ENCODE results near the gene SLC9A8.
"Not testable (repeated sequence)": the region's sequence is repeated elsewhere in the genome, so short reads cannot be mapped to it uniquely, and the experiment has no call there.

Gene SLC9A8

DNA sequence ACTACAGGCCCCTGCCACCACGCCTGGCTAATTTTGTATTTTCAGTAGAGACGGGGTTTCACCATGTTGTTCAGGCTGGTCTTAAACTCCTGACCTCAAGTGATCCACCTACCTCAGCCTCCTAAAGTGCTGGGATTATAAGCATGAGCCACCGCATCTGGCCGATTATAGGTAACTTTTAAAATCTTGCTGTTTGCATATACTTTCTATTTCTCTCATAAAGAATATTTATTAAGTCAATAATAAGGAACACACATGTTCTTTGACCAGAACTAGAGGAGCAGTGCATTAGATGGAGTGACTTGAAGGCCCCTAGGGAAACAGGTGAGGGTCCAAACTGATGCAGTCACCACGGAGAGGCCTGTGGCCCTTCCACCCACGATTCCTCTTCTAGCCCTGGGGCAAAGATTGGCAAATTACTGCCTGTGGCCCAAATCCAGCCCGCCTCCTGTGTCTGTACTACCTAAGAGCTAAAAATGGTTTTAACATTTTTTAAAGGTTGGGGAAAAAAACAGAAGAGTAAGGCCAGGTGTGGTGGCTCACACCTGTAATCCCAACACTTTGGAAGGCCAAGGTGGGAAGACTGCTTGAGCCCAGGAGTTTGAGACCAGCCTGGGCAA, 83.0 kb downstream of the SLC9A8 start:
- not testable (repeated sequence) for DNase-seq (ENCODE audit: low spot score)

DNA sequence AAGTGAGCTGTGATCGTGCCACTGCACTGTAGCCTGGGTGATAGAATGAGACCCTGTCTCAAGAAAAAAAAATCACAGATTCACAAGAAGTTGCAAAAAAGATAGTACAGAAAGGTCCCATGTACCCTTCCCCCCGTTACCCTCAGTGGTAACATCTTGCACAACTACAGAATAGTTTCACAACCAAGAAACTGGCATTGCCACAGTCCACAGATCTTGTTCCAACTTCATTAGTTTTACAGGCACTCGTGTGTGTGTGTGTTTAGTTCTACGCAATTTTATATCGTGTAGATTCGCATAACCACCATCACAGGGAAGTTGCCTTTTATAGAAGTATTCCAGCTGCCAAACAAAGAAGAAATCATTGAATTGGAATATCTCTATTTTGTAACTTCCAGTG, 83.6 kb downstream of the SLC9A8 start:
- no peak for DNase-seq (ENCODE audit: low spot score)

DNA sequence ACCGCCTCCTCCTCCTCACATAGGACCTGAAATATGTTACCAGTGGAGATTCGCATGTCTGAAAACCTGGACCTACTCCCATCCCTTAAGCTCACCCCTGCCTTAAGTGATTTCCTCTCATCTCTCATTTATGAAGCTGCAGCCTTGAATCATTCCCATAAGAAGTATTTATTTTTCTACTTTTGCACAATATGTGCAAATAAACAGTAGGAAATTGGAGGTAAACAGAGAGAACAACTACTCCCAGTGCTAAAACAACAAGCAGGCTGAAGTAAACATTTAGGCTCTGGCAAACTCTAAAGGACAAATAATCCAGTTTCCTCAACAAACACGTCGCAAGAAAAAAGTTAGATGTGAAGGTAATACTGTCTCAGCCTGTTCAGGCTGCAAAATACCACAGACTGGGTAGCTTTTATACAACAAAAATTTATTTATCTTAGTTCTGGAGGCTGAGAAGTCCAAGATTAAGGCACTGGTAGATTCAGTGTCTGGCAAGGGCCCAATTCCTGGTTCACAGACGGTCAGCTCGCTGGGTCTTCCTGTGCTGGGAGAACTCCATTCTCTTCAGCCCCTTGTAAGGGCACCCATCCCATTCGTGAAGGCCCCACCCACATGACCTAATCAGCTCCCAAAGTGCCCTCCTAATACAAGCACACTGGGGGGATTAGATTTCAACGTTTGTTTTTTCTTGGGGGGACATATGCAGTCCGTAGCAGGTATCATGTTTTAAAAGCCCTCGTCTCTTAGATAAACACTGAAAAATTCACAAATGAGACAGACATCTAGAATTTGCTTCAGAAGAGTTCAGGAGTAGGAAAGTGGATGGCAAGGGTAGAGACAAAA, 87.1 kb downstream of the SLC9A8 start:
- no peak for DNase-seq (ENCODE audit: low spot score)

DNA sequence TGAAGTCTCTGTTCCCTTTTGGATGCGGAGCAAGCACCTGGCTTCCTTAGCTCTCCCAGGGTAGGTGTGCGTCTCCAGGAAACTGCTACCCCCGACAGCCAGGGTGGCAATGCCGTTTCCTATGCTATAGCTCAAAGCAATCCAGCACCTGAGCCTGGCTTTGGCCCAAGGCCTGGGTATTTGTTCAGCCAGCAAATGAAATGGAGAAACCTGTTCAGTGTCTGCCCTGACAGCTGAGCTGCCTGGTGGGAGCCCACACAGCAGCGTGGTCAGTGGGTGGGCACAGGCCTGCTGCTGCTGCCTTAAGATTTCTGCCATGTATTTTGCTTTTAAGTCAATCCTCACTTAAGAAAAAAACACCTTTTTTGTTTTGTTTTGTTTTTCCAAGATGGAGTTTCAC, 89.0 kb downstream of the SLC9A8 start:
- peak; percentile 9 for DNase-seq (ENCODE audit: low spot score)

DNA sequence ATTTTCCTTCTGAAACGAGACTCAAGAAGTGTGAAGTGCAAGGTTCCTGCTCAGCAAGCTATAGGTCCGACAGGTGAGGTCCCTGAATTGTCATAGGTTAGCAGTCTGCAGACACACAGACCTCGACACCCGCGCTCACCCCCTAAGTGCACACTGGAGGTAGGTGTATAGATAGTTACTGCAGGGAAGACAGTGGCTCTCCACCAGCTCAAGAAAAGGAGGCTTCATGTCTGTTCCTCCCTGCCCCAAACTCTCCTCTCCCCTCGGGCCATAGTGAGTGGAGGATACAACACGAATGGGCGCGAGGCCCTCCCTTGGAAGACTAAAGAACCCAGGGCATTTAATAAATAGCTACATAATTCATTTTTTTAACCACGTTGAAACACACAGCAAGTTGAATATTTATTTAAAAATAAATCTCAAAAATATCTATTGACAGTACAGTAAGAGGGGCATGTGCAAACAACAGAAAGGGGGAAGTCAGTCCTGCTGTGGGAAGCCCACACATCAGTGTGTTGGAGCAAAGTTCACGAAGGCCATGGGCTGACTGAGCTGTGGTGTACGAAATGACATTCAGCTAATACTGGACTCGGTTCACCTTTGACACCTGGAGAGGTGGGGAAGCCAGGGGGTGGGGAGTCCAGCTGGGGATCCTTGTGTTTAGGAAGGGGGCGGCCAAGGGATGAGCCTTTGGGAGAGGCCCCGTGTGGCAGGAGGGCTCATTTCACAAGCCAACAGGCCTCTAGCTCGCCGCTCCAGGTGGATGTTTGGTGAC, 92.0 kb downstream of the SLC9A8 start:
- no peak for DNase-seq (ENCODE audit: low spot score)

DNA sequence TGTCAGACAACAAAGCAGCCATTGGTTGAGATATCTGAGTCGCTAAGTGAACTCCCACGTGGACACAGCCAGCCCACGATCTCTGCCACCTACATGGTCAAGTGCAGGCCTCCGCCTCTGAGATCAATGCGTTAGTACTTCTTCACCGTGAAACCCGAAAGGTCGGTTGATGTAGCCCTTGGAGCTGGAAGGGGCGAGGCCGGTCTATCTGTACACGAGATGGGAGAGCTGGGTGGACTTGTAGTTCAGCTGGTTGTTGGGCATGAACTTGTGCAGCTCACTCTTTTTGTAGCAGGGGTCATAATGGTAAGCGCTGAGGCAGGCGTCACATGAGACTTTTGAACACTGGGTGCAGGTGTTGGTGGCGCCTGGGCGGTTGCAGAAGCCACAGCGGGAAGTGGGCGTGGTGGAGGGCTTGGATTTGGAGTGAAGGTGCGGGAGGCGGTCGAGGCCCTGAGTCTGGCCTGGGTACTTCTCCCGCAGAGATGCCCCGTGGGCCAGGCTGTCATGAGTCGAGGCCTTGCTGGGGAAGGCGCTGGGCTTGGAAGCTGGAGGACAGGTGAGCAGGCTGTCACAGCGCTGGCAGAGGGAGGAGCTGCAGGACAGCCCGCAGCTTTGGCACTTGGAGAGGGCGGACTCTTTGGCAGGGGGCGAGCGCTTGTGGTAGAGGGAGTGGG, 92.9 kb downstream of the SLC9A8 start:
- DNase-seq (ENCODE audit: low spot score), result peak; percentile 14

DNA sequence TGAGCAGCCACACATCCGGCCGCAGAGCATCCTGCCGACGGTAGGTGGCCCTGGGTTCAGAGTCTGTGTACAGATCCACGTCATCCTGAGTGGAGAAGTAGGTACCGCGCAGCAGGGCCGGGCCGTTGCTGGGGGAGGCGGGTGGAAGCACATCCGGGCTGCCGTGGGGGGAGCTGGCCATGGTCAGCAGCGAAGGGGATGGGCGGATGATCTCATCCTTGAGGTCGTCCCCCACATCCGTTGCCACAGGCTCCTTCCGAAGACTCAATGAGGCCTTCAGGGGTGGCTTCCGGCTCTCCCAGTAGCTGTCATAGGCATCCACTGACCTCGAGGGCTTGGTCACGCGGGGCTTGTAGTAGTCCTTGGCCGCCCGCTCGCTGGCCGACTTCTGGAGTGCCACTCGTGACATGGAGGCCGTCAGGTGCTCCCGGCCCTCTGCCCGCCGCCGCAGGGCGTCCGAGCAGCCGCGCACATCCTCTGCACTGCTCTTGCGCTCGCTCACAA, 93.5 kb downstream of the SLC9A8 start:
- DNase-seq (ENCODE audit: low spot score), result peak; percentile 18

DNA sequence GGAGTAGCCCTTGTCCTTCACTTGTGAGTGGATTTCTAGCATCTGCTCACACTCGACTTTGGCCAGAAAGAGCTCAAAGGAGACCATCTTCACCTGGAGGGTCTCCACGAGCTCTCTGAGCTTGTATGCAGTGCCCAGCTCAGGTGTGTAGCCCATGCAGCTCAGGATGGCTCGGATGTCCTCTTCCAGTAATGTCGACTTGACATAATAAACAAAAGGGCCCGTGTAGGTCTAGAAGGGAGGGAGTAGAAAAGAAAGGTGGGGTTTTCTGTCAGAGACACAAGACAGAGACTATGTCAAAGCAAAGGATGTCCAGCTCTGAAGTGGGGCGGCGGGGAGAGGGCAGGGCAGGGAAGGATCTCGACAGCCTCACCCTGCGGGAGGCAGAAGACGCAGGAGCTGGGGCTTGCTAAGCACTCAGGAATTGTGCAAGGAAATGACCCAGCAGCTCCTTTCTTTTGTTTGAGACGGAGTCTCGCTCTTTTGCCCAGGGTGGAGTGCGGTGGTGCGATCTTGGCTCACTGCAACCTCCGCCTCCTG, 94.1 kb downstream of the SLC9A8 start:
- DNase-seq (ENCODE audit: low spot score), result no peak

DNA sequence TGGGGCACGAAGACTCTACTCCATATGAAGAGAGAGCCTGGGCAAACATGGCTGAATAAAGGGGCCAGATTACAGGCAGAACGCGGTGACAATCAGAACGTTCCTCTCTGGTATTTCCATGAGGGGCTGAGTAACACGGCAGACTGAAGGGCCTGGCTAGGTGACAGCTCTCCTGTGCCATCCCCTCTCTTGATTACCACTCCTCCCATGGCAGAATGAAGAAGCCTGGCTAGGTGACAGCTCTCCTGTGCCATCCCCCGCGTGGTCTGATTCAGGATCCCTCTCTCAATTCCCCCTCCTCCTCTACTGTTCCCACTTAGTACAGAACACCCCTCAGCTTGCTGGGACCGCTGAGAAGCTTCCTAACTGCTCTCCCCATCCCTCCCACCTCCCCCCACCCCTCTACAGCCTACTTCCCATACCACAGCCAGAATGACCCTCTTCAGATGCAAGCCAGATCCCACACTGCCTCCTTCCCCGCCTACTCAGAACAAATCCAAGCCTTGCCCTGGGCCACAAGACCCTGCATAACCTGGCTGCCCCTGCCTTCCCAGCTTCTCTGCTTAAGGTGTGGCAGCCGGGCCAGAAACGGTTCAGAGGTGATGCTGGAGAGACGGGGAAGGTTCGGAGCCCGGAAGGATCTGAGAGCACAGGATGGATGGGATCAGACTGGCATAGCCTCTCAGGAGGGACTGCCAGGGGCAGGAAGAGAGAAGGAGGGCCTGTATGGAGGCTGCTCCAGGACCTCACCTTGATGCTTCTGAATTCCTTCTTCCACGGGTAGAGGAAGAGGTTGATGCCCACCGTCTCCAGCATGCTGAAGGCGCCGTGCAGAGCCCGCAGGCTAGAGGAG, 95.0 kb downstream of the SLC9A8 start:
- no peak for DNase-seq (ENCODE audit: low spot score)

DNA sequence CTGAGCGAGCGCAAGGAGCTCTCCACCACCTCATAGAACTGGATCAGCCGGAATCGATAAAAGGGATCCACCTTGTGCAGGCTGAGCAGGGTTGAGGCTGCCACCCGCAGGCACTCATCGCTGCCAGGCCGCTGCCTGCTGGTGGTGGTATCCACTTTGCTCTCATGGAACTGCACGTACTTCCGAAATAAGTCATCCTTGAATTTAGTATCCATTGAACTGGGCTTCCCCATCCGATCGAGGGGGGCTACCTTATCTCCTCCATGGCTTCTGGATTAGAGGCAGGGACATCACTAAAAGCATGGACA, 95.6 kb downstream of the SLC9A8 start:
- DNase-seq (ENCODE audit: low spot score), result no peak

DNA sequence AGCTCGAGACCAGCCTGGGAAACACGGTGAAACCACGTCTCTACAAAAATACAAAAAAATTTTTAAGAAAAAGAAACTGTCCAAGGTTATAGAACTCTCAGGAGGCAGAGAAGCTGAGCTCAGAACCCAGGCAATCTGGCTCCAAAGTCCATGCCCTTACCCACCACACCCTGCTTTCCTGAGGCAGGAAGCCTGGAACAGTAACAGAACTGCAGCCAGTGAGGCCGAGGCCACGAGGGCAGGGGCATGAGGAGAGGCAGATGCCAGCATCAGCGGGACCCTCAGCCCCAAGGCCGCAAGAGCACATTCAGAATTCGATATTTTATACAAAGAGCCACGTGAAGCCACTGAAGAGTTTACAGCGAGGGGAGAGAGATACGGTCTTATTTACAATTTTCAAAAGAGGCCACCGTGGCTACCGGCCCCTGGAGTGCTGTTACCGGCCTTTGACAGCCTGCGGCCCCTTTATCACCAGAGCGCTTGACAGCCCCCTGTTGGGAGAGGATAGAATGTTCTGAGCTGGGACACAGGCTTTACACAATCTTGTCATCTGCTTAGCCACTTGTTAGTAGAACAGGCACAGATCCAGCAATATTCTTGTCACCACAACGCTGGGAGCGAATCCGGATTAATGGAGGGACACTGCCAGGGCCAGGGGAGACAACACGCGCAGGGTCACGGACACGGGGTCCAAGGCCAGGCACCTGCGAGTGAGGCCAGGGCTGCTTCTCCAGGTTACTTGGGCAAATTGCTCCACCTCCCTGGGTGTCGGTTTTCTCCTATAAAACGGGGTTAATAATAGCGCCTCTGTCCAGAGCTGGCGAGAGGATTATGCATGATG, 97.1 kb downstream of the SLC9A8 start:
- no peak for DNase-seq (ENCODE audit: low spot score)

DNA sequence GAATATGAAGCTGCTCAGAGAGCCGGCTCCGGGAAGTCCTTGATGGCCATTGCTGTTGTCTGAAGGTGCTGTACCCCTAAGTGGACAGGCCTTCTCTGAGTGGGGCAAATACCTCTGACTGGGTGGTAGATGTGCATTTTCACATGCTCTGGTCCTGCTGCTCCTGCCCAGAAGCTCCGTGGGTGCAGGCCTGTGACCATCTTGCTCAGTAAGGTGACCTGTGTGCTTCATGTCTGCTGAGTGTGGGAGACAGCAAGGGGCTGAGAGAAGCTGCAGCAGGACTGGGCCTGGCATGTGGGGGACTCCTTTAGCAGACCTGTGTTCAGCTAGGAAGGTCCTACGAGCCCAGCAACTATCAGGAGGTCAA, 97.7 kb downstream of the SLC9A8 start:
- no peak for DNase-seq (ENCODE audit: low spot score)

DNA sequence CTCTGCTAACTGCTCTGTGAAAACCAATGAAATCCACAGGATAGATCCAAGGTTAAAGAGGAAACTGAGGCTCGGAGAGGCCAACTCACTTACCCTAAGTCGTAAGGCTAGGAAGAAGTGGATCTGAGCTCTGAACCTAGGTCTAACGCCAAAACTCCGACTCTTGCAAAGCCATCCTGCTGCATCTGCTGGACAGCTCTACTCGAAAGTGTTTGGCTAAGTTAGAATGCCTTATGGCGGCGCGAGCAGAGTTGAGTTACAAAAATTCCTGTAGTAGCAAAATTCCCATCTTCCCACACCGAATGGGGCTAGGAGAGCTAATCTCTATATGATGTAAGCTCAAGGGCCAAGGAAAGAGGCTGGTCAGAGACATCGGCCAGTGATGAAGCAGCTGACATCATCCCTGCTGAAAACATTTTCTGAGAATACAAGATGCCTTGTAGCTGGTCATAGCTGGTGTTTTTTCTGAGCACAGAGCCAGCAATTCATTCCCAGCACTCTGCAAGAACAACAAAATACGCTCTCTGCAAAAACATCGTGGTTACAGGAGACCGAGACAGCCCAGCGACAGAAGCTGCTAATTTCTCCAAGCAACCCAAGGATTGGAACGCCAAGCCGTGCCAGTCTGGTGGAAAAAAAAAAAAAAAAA, 100.9 kb downstream of the SLC9A8 start:
- no peak for DNase-seq (ENCODE audit: low spot score)

DNA sequence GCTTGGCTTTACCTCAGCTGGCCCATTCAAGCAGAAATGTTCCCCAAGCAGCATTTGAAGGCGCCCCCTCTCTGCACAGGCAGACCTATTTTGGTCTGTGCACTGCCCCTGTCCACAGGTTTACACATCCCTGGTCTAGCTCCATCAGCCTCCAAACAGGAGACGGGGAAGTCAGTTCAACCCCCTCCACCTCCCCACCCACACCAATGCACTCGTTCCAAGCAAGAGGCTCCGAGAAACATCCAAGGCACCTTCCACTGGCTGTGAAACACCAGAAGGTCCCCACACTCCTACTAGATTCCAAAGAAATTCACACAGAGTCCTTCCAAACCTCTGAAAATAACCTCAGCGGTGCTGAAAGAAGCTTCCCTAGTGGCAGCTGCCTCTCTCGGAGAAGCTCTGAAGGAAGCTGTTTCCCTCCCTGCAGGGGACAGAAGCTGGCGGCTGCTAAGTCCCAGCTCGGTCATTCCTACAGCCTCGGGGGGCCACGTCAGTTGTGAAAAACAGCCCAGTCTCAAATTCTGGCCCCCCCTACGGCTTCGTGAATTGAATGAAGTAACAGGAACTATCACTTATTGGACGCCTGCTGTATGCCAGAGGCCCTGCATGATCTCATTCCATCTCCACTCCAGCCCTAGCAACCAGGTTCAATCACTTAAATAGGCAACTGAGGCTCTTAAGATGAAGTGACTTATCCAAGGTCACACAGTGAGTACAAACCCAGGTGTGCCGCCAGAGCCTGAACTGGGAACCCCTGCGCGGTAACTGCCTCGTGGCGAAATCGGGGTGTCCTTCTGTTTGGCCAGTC, 101.9 kb downstream of the SLC9A8 start:
- no peak for DNase-seq (ENCODE audit: low spot score)

DNA sequence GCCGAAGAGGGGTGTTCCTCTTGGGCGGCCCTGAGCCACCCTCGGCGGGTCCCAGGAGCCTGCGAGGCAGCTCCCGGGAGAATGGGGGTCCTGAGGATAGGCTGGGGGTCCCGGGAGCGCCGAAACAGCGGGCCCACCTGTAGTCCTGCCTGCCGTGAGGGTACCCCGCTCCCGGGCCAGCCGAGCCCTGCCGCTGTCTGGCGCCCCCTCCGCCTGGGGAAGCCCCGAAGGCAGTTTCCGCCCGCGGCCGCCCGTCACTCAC, 102.4 kb downstream of the SLC9A8 start:
- no peak for DNase-seq (ENCODE audit: low spot score)

DNA sequence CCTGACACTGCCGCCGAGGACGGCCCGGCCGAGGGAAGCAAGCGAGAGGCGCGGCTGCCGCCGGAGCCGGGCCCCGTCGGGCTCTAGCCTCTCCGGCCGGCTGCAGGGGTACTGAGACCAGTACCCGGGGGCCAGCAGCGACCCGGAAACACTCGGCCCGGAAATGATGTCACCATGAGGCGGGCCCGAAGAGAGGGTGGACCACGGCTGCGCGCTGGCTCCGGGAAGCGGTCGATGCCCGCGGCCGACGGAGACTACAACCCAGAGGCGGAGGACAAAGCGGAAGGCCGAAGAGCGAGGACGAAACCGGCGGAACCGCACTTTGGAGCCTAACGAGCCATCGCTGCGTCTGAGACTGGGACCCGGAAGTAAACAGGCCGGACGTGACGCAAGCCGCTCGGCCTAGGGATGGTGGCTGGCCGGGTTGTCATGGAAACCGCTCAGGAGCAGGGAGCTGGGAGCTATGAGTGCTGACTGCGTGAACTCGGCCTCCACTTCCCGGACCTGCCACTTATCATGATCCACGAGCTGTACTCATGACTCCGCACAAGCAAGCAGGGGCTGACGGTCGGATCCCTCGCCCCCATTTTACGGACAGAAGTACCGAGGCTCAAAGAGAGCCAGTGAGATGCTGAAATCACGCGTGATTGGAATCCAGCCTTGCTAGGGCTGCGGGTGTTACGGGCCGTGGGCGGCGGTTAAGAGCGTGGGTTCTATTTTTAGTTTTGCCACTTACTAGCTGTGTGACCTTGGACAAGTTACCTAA, 102.9 kb downstream of the SLC9A8 start, which contains the start of gene SPATA2:
Gene SPATA2 (minus strand): TSS at position 150 of the 766 bp plus-strand sequence. CDS start 7,039 bp downstream, outside the sequence.
- peak; percentile 97 for DNase-seq (ENCODE audit: low spot score)

DNA sequence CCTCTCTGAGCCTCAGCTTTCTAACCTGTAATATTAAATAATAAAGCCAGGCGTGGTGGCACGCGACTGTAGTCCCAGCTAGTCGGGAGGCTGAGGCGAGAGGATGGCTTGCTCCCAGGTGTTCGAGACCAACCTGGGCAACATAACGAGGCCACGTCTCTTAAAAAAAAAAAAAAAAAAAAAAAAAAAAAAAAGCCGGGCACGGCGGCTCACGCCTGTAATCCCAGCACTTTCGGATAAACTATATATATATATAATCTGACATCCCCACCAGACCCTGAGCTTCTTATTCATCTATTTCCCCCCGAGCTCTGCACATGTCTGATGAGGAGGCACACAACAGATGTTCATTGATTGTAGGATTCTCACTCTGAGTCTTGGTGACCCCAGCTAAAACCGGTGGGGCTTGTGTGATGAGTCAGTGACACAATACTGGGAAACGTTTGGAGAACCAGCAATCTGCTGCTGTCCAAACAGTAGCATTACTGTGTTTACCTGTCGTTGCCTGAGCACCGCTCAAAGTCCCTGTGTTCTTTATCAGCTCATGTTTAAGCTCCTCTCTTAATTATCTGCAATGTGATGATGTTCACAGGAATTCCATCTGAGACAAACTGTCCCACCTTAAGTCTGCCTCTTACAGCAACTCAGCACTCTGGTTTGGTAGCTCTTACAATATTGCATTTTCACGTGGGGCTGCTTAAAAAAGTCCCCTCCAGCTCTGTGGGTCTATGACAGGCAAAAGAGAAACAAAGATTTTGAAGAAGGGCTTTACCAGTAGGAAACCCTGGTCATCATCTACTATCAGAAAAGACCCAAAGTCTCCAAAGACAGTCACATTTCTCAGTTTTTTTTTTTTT, 103.7 kb downstream of the SLC9A8 start:
- no peak for DNase-seq (ENCODE audit: low spot score)
